ENCODE results near the gene SNAP25. TPM values are rescaled to one million over a fixed set of nuclear protein-coding genes. Genes with fewer than 3 reads are reported as not detected.

The SNAP25 gene
- total RNA-seq, 4 donors from 2014 or later, result 0.34 to 2.1 TPM; not detected in 2

GRCh38 chr20:10315138-10315537 is 96.5 kb downstream of the SNAP25 start:
- no peak for DNase-seq (ENCODE audit: low spot score in 2 of 2)

GRCh38 chr20:10316582-10316981 is 98.0 kb downstream of the SNAP25 start:
- intact Hi-C loops (cut with DNase I; ENCODE audit: low total_unique reads), result no loop called here
- no peak for TF ChIP-seq CTCF (IDR thresholded peaks at IDR 0.05)
- TF ChIP-seq POLR2A (IDR thresholded peaks at IDR 0.05), result no peak
- WGBS, 2 donors, result 72 to 89% methylated on average over 2 of the region's 2 CpGs
- no peak overlapping the region for H3K4me3 ChIP-seq (ENCODE audit: low read depth, poor library complexity, severe bottlenecking)
- DNase-seq (ENCODE audit: low spot score in 2 of 2), result no peak

More at GRCh38 chr20:10315138-10315537, 96.5 kb downstream of the SNAP25 start:
- intact Hi-C loops (cut with DNase I; ENCODE audit: low total_unique reads), result no loop called here
- TF ChIP-seq CTCF (IDR thresholded peaks at IDR 0.05), result no peak
- no peak for TF ChIP-seq POLR2A (IDR thresholded peaks at IDR 0.05)
- WGBS, 2 donors, result 70 to 75% methylated on average over 5 of the region's 5 CpGs
- H3K4me3 ChIP-seq (ENCODE audit: low read depth, poor library complexity, severe bottlenecking), result no peak overlapping the region

- intact Hi-C loops (cut with DNase I; ENCODE audit: low total_unique reads), result no loop called here
- DNase-seq (ENCODE audit: low spot score in 2 of 2), result no peak
- H3K4me3 ChIP-seq (ENCODE audit: low read depth, poor library complexity, severe bottlenecking), result no peak overlapping the region
- no peak for TF ChIP-seq POLR2A (IDR thresholded peaks at IDR 0.05)
- TF ChIP-seq CTCF (IDR thresholded peaks at IDR 0.05), result no peak
- 80% methylated on average over 5 of the region's 5 CpGs for WGBS, 2 donors
Observed at GRCh38 chr20:10318291-10319024, 99.8 kb downstream of the SNAP25 start.

- DNase-seq (ENCODE audit: low spot score in 2 of 2), result no peak
- TF ChIP-seq POLR2A (IDR thresholded peaks at IDR 0.05) (no peak), CTCF (IDR thresholded peaks at IDR 0.05) (no peak)
- intact Hi-C loops (cut with DNase I; ENCODE audit: low total_unique reads), result no loop called here
- no peak overlapping the region for H3K4me3 ChIP-seq (ENCODE audit: low read depth, poor library complexity, severe bottlenecking)
- 52 to 55% methylated on average over 4 of the region's 4 CpGs for WGBS, 2 donors
Observed at GRCh38 chr20:10319855-10320254, 101.2 kb downstream of the SNAP25 start.

GRCh38 chr20:10321138-10321717 is 102.6 kb downstream of the SNAP25 start:
- intact Hi-C loops (cut with DNase I; ENCODE audit: low total_unique reads), result no loop called here
- no peak overlapping the region for H3K4me3 ChIP-seq (ENCODE audit: low read depth, poor library complexity, severe bottlenecking)
- no peak for DNase-seq (ENCODE audit: low spot score in 2 of 2)
- TF ChIP-seq CTCF (IDR thresholded peaks at IDR 0.05) (no peak), POLR2A (IDR thresholded peaks at IDR 0.05) (no peak)
